Fibroblast of the conjunctiva (primary cell): ENCODE measurements around the gene KRTAP13-3.

ENCODE experiments used
- DNase-seq: peaks from one replicate; pipeline ENCODE4 v3.0.0-alpha.2; 2010; ENCODE audit warnings: low read depth

KRTAP13-3 gene

GRCh38 chr21:30425826-30426225 is at the start of gene KRTAP13-3:
Gene KRTAP13-3, minus strand, starts transcription at chr21:30425926. Its CDS starts 14 bp downstream, at chr21:30425912.
- no peak for DNase-seq

DNA sequence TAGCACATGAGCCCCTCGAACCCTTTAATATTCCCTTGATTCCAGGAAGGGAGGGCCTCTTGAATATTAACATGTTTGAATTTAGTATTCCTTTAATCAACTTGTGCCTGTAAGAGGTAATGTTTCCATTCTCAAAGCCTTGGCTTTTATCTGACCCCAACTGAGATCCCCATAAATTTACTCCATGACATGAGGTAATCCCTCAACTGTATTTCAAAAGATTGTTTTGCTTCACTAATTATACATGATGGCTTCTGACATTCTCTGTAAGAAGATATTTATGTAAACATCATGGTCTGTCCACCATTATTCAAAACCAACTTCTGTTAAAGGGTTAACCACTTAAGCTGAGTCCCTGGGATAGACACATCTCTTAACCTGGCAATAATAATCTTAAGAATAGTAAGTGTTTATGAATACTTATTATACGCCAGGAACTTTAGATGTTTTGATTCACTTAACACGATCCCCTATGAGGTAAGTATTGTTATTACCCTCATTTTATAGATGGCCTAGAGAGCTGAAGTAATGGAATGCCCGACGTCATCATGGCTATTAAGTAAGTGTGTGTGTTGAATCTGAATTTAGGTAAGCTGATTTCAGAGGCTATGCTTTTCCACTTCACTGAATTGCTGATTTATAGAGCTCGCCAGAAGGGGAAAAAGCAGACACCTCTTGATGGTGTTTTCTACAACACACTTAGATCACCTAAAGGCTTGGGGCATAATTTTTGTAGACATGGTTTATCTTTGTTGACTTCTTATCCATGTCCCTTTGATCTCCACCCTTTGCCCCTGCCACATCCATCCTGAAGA is 43.4 kb upstream of the KRTAP13-3 start:
- DNase-seq = no peak

- no peak for DNase-seq
Measured at GRCh38 chr21:30463713-30464112, 38.0 kb upstream of the KRTAP13-3 start.

- no peak for DNase-seq
Measured at GRCh38 chr21:30448514-30448913, 22.8 kb upstream of the KRTAP13-3 start.

- DNase-seq = no peak
Measured at GRCh38 chr21:30447056-30447455, 21.3 kb upstream of the KRTAP13-3 start.

- no peak for DNase-seq
Measured at GRCh38 chr21:30444204-30444603, 18.5 kb upstream of the KRTAP13-3 start.

GRCh38 chr21:30443226-30443625 is 17.5 kb upstream of the KRTAP13-3 start:
- no peak for DNase-seq

DNA sequence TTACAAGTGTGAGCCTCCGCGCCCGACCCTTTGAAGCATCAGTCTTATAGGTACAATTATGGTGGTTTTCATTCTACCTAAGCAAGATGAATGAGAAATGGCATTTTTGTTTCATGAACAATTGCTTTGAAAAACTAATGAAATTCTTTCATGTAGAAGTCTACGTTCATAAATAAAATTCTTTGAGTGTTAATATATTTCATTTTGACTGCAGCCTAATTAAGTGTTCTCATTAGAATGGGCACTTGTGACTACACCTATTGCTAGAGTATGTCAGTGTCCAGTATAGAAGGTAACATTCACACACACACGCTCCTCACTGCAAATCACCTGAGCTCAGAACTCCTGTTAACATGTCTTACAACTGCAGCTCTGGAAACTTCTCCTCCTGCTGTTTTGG is 14.2 kb upstream of the KRTAP13-3 start, which contains the start of gene KRTAP15-1:
KRTAP15-1 (plus strand) TSS at position 301 of the 400 bp plus-strand sequence; CDS start at position 354, 53 bp downstream.
- no peak for DNase-seq

DNA sequence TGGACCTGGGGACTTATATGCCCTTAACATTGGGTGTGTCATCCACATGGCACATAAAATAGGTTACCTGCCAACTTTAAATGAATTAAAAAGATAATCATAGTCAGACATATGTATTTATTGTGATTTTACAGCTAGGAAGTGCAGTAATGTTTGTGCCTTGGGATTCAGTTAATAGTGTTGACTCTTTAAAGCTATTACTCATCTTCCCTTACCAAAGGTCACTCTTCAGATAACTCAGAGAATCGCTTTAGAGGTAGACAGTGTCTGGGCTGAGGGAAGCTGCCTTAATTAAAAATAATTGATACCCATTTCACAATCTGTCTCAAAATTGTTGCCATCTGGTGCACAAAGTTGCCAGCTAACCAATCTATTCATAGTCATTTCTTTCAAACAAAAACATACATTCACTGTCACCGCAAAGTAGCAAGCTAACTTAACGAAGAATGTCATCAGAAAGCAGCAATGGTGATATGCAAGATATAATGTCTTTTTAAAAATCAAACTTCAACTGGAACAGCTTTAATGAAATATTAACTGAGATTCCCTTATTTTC is 11.4 kb upstream of the KRTAP13-3 start:
- no peak for DNase-seq

GRCh38 chr21:30434033-30434631 is 8.4 kb upstream of the KRTAP13-3 start:
- DNase-seq = peak; percentile 8

GRCh38 chr21:30430170-30430655 is 4.5 kb upstream of the KRTAP13-3 start, which contains the start of gene KRTAP13-4:
Gene KRTAP13-4, plus strand, starts transcription at chr21:30430220. Its CDS starts 56 bp downstream, at chr21:30430276.
- no peak for DNase-seq

DNA sequence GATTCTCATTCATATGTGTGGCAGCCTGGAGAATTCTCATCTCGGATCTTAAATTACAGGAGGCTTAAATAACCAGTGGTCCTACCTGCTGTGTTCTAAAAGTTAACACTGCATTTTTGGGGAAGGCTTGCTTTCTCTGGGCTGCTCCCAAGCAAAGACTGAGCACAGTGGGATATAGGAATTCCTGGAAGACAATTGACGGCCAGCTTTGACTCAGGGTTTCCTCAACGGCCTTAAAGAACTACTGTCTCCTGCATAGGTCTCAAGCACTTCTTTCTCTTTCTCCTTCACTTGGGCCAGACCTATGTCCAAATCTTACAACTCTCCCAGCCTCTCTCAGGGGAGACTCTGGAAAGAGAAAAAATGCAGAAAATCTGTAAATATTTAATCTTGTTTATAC is 1.0 kb upstream of the KRTAP13-3 start:
- no peak for DNase-seq

- no peak for DNase-seq
Measured at GRCh38 chr21:30415993-30416392, 9.7 kb downstream of the KRTAP13-3 start.

DNA sequence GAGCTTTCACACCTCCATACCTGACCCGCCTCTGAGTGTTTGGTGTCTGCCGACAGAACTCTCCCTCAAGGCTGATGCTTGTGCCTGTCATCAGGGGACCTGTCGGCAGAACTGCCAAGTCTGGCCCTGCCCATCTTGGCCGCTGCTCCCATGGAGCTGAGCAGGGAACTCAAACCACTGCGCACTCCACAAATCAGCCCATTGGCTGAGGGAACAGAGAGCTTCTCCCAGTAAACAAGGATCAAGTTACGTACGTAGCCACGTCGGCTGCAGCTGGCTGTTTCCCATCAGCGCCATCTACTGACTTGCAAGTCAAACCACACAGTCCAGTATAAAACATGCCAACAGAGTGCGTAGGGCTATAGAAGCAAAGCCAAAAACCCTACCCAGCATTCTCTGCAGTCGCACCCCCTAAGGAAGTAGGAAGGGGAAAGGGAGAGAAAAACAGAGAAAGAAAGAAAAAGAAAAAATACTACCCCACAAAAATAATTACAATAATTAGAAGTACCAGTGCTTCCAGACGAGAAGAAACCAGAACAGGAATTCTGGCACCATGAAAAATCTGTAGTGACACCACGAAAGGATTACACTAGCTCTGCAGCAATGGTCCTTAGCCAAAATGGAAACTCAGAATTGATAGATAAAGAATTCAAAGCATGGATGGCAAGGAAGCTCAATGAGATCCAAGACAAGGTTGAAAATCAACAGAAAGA is 16.8 kb downstream of the KRTAP13-3 start:
- peak; percentile 67 for DNase-seq

DNA sequence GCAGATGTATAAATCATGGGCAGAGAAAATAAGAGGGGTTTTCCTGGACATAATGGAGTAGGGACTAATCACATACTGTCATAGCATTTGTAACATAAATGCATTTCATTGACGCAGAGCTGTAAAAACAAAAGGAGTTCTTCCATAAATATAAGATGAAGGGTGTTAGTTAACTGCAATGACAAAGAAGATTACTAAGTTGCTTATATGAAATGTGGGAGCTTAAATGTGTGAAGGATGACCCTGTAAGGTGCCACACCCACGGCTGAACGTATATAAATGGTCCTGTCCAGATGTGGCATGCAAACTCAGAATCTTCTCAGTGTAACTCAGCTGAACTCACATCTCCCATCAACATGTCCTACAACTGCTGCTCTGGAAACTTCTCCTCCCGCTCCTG is 30.0 kb downstream of the KRTAP13-3 start, which contains the start of gene KRTAP13-1:
KRTAP13-1 (plus strand) TSS at position 301 of the 400 bp plus-strand sequence; CDS start at position 357, 56 bp downstream.
- no peak for DNase-seq

GRCh38 chr21:30391492-30392025 is 34.2 kb downstream of the KRTAP13-3 start:
- no peak for DNase-seq

DNA sequence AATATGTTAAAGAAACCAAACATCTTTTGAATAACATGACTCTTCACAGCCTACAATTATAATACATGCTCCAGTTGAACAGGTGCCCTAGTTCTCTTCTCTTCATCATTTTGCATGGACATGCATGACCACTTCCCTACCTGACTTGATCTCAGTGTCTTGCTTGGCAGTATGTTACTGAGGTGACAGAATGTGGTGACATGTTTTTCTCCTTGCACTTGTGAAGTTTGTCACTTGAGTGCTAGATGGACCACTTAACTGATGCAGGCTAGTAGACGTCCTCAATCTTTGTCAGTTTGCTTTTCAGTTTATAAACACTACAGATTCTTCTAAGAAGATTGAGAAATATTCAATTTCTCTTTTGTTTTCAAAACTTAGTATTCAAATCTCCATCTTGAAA is 43.5 kb downstream of the KRTAP13-3 start:
- no peak for DNase-seq
